Loucy (cell line): ENCODE results near the gene CYP2C9.

ENCODE experiments used
- H2AFZ ChIP-seq: fragments of 200-600 bp; sonication (generic); 2 replicates; pipeline ENCODE4 v1.6.0; 2016; ENCODE audit warnings: antibody characterized with exemption, mild to moderate bottlenecking, low read length, moderate library complexity
- H3F3A ChIP-seq: fragments of 200-600 bp; 2 replicates; pipeline ENCODE4 v1.6.0; 2016; ENCODE audit warnings: antibody characterized with exemption, low read depth, mild to moderate bottlenecking
- H3K27me3 ChIP-seq: fragments of 200-600 bp; sonication (generic); 2 replicates; pipeline ENCODE4 v1.6.1; 2014; ENCODE audit warnings: low read length, mild to moderate bottlenecking; ENCODE audit not compliant: insufficient read depth, poor library complexity, severe bottlenecking
- H3K36me3 ChIP-seq: fragments of 200-600 bp; sonication (generic); 2 replicates; pipeline ENCODE4 v1.6.1; 2016; ENCODE audit warnings: low read length; ENCODE audit not compliant: insufficient read depth
- H3K4me1 ChIP-seq: fragments of 200-600 bp; sonication (generic); 2 replicates; pipeline ENCODE4 v1.5.1; 2014; ENCODE audit warnings: low read length, mild to moderate bottlenecking; ENCODE audit not compliant: insufficient read depth, poor library complexity, severe bottlenecking
- H3K4me2 ChIP-seq: fragments of 200-600 bp; sonication (generic); 2 replicates; pipeline ENCODE4 v1.6.0; 2014; ENCODE audit warnings: antibody characterized with exemption, low read length, low read depth, mild to moderate bottlenecking; ENCODE audit not compliant: poor library complexity, severe bottlenecking
- H3K4me3 ChIP-seq: fragments of 200-600 bp; sonication (generic); 2 replicates; pipeline ENCODE4 v1.5.1; 2014; ENCODE audit warnings: low read length, mild to moderate bottlenecking, mixed read lengths; ENCODE audit not compliant: poor library complexity, severe bottlenecking
- H3K79me2 ChIP-seq: fragments of 200-600 bp; sonication (generic); 2 replicates; pipeline ENCODE4 v1.6.1; 2014; ENCODE audit warnings: low read length; ENCODE audit not compliant: insufficient read depth
- H3K9ac ChIP-seq: fragments of 200-600 bp; sonication (generic); 2 replicates; pipeline ENCODE4 v1.6.0; 2014; ENCODE audit warnings: mild to moderate bottlenecking, low read depth, low read length, moderate library complexity; ENCODE audit not compliant: poor library complexity, severe bottlenecking
- H3K9me2 ChIP-seq: fragments of 200-600 bp; sonication (generic); replicated peaks from 2 replicates; pipeline ENCODE4 v1.6.1; 2016; ENCODE audit warnings: low read depth, low read length, mixed read lengths
- H3K9me3 ChIP-seq: fragments of 200-600 bp; sonication (generic); 2 replicates; pipeline ENCODE4 v1.6.1; 2014; ENCODE audit warnings: mild to moderate bottlenecking, antibody characterized with exemption, low read length, low read depth; ENCODE audit not compliant: insufficient read depth
- H4K20me1 ChIP-seq: fragments of 200-600 bp; sonication (generic); 2 replicates; pipeline ENCODE4 v1.6.0; 2014; ENCODE audit warnings: antibody characterized with exemption, low read length, mild to moderate bottlenecking; ENCODE audit not compliant: insufficient read depth, poor library complexity, severe bottlenecking
- CTCF ChIP-seq: fragments of 200-600 bp; sonication (generic); conservative IDR thresholded peaks from 2 replicates; pipeline ENCODE4 v1.5.1; 2014; ENCODE audit warnings: mild to moderate bottlenecking, antibody characterized with exemption, low read length
- EZH2phosphoT487 ChIP-seq: fragments of 200-600 bp; IDR thresholded peaks from 2 replicates; pipeline ENCODE4 v1.6.1; 2018; ENCODE audit warnings: antibody characterized with exemption, mild to moderate bottlenecking, moderate library complexity, borderline replicate concordance

Gene CYP2C9

GRCh38 chr10:94992811-94993210 lies 54.4 kb downstream of the CYP2C9 start:
- Histone ChIP-seq H3K36me3 (no peaks in the 10 kb centered on the region), H3K4me1 (no peaks in the 10 kb centered on the region), H3K9me3 (no peaks in the 10 kb centered on the region), H3K9me2 (no peaks in the 10 kb centered on the region), H3K27me3 (no peaks in the 10 kb centered on the region), H3K4me3 (no peak overlapping the region), H2AFZ (no peak overlapping the region), H4K20me1 (no peaks in the 10 kb centered on the region), H3K79me2 (no peaks in the 10 kb centered on the region), H3K4me2 (no peak overlapping the region), H3F3A (no peaks in the 10 kb centered on the region), H3K9ac (no peak overlapping the region)
- no peak for TF ChIP-seq EZH2phosphoT487
- TF ChIP-seq CTCF = no peak

DNA sequence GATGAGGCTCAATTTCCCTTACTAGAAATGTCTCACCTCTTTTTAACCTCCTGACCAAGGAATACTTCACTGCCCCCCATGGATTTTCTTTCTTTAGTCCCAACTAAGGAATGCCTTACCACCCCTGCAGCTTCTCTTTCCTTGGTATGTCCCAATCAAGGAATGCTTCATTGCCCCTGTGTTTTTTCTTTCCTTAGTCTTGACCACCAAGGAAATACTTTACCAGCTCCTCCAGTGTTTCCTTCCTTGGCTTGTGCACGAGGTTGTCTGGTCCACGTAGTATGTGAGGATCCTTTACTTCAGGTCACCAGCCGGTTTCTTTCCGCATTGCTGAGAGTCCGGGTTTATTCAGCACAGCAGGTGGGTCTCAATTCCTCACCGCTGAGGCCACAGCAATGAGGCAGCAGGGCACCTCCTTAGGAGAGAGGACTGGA lies 59.3 kb downstream of the CYP2C9 start:
- no peak overlapping the region for H3K9ac ChIP-seq
- H3K79me2 ChIP-seq = no peaks in the 10 kb centered on the region
- no peaks in the 10 kb centered on the region for H3K9me3 ChIP-seq
- H3K4me3 ChIP-seq = no peak overlapping the region
- no peaks in the 10 kb centered on the region for H4K20me1 ChIP-seq
- no peak overlapping the region for H3K4me2 ChIP-seq
- TF ChIP-seq CTCF (no peak), EZH2phosphoT487 (no peak)
- no peaks in the 10 kb centered on the region for H3F3A ChIP-seq
- H3K4me1 ChIP-seq = no peaks in the 10 kb centered on the region
- no peaks in the 10 kb centered on the region for H3K36me3 ChIP-seq
- no peaks in the 10 kb centered on the region for H3K27me3 ChIP-seq
- H3K9me2 ChIP-seq = no peaks in the 10 kb centered on the region
- H2AFZ ChIP-seq = no peak overlapping the region

GRCh38 chr10:95026461-95026860 lies 88.0 kb downstream of the CYP2C9 start:
- no peaks in the 10 kb centered on the region for H3F3A ChIP-seq
- H4K20me1 ChIP-seq = no peaks in the 10 kb centered on the region
- H3K4me1 ChIP-seq = no peaks in the 10 kb centered on the region
- H3K4me3 ChIP-seq = no peak overlapping the region
- no peak overlapping the region for H2AFZ ChIP-seq
- no peaks in the 10 kb centered on the region for H3K36me3 ChIP-seq
- no peaks in the 10 kb centered on the region for H3K27me3 ChIP-seq
- no peaks in the 10 kb centered on the region for H3K9me2 ChIP-seq
- TF ChIP-seq EZH2phosphoT487 (no peak), CTCF (no peak)
- H3K79me2 ChIP-seq = no peaks in the 10 kb centered on the region
- no peaks in the 10 kb centered on the region for H3K9me3 ChIP-seq
- H3K9ac ChIP-seq = no peak overlapping the region
- no peak overlapping the region for H3K4me2 ChIP-seq
